ENCODE results near the gene IRF1.
"Not testable (repeated sequence)": the region's sequence is repeated elsewhere in the genome, so short reads cannot be mapped to it uniquely, and the experiment has no call there.

IRF1 gene

GRCh38 chr5:132439521-132440089 is 51.0 kb downstream of the IRF1 start:
- Mint-ChIP-seq H3K4me1 (peaks cover 25% of the 10 kb centered on the region), H3K27ac (no peak overlapping the region), H3K4me3 (no peak overlapping the region), H3K36me3 (ENCODE audit: low read depth) (no peaks in the 10 kb centered on the region), H3K27me3 (ENCODE audit: low read depth, poor library complexity) (peaks cover 4% of the 10 kb centered on the region), H3K9me3 (no peaks in the 10 kb centered on the region)
- TF ChIP-seq CTCF (IDR thresholded peaks at IDR 0.05), result no peak
- no peak for DNase-seq

GRCh38 chr5:132438917-132439316 is 51.7 kb downstream of the IRF1 start:
- TF ChIP-seq CTCF (IDR thresholded peaks at IDR 0.05), result no peak
- Mint-ChIP-seq H3K9me3 (no peaks in the 10 kb centered on the region), H3K4me3 (no peak overlapping the region), H3K36me3 (ENCODE audit: low read depth) (no peaks in the 10 kb centered on the region), H3K4me1 (peaks cover 32% of the 10 kb centered on the region), H3K27ac (no peak overlapping the region), H3K27me3 (ENCODE audit: low read depth, poor library complexity) (peaks cover 4% of the 10 kb centered on the region)
- no peak for DNase-seq

- H3K9me3 Mint-ChIP-seq; H3K27ac Mint-ChIP-seq; DNase-seq; H3K36me3 Mint-ChIP-seq (ENCODE audit: low read depth); H3K4me3 Mint-ChIP-seq; H3K27me3 Mint-ChIP-seq (ENCODE audit: low read depth, poor library complexity): not testable (repeated sequence)
- H3K4me1 Mint-ChIP-seq, result peaks cover 32% of the 10 kb centered on the region
Measured at GRCh38 chr5:132438267-132438645, 52.3 kb downstream of the IRF1 start.

GRCh38 chr5:132437604-132438266 is 52.8 kb downstream of the IRF1 start:
- TF ChIP-seq CTCF (IDR thresholded peaks at IDR 0.05), result no peak
- Mint-ChIP-seq H3K9me3 (no peaks in the 10 kb centered on the region), H3K4me3 (no peak overlapping the region), H3K4me1 (peaks cover 32% of the 10 kb centered on the region), H3K36me3 (ENCODE audit: low read depth) (no peaks in the 10 kb centered on the region), H3K27ac (no peak overlapping the region), H3K27me3 (ENCODE audit: low read depth, poor library complexity) (peaks cover 4% of the 10 kb centered on the region)
- DNase-seq, result peak; percentile 26

GRCh38 chr5:132436936-132437335 is 53.6 kb downstream of the IRF1 start:
- peaks cover 7% of the 10 kb centered on the region for H3K27me3 Mint-ChIP-seq (ENCODE audit: low read depth, poor library complexity)
- H3K27ac Mint-ChIP-seq, result no peak overlapping the region
- no peaks in the 10 kb centered on the region for H3K9me3 Mint-ChIP-seq
- no peak for DNase-seq
- peaks cover 32% of the 10 kb centered on the region for H3K4me1 Mint-ChIP-seq
- H3K36me3 Mint-ChIP-seq (ENCODE audit: low read depth), result no peaks in the 10 kb centered on the region
- H3K4me3 Mint-ChIP-seq, result no peak overlapping the region
- TF ChIP-seq CTCF (IDR thresholded peaks at IDR 0.05), result no peak

- Mint-ChIP-seq H3K9me3 (no peaks in the 10 kb centered on the region), H3K36me3 (ENCODE audit: low read depth) (no peaks in the 10 kb centered on the region), H3K4me1 (peaks cover 32% of the 10 kb centered on the region), H3K27me3 (ENCODE audit: low read depth, poor library complexity) (peaks cover 6% of the 10 kb centered on the region), H3K27ac (no peak overlapping the region), H3K4me3 (no peak overlapping the region)
- no peak for DNase-seq
- TF ChIP-seq CTCF (IDR thresholded peaks at IDR 0.05), result no peak
Measured at GRCh38 chr5:132435886-132436285, 54.7 kb downstream of the IRF1 start.
